ENCODE data around the gene TMEM63C. TPM values are rescaled to one million over a fixed set of nuclear protein-coding genes. Genes with fewer than 3 reads are reported as not detected.

The TMEM63C gene
- total and polyA plus RNA-seq, 2 experiments from 2014 or later = 4.9 to 9.7 TPM

DNA sequence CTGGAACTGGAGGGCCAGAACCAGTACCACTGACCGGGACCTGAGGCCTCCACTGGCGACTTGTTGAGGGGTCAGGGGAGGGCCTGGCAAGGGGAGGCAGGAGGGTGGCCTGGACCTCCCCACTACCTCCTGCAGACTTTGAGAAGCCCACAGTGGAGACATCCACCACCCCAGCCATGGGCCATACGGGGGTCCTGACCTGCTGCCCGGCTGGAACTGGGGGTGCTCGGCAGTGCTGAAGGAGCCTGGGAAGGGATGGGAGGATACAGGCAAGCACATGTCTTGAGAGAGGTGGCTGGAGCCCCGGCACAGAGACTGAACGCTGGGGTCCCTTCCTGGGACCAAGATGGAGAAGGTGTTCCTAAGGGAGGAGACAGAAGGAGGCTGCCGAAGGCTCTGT is 75.1 kb downstream of the TMEM63C start:
- H3K9me2 ChIP-seq (replicated peaks; ENCODE audit: insufficient read depth) = no peaks in the 10 kb centered on the region
- H3K79me2 ChIP-seq = no peaks in the 10 kb centered on the region
- H2AFZ ChIP-seq = no peak overlapping the region
- no peak for DNase-seq (ENCODE audit: low spot score)
- no peak overlapping the region for H3K4me3 ChIP-seq
- TF ChIP-seq, protein P1, sequence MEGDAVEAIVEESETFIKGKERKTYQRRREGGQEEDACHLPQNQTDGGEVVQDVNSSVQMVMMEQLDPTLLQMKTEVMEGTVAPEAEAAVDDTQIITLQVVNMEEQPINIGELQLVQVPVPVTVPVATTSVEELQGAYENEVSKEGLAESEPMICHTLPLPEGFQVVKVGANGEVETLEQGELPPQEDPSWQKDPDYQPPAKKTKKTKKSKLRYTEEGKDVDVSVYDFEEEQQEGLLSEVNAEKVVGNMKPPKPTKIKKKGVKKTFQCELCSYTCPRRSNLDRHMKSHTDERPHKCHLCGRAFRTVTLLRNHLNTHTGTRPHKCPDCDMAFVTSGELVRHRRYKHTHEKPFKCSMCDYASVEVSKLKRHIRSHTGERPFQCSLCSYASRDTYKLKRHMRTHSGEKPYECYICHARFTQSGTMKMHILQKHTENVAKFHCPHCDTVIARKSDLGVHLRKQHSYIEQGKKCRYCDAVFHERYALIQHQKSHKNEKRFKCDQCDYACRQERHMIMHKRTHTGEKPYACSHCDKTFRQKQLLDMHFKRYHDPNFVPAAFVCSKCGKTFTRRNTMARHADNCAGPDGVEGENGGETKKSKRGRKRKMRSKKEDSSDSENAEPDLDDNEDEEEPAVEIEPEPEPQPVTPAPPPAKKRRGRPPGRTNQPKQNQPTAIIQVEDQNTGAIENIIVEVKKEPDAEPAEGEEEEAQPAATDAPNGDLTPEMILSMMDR (IDR thresholded peaks at IDR 0.05; ENCODE audit: poor library complexity) = no peak
- TF ChIP-seq EZH2 (IDR thresholded peaks at IDR 0.05; ENCODE audit: borderline replicate concordance) = no peak
- TF ChIP-seq EZH2phosphoT487 (IDR thresholded peaks at IDR 0.05; ENCODE audit: low read depth, severe bottlenecking, unreplicated experiment) = no peak
- H3K27ac ChIP-seq = no peak overlapping the region
- H4K20me1 ChIP-seq (ENCODE audit: insufficient read depth, poor library complexity, severe bottlenecking) = no peaks in the 10 kb centered on the region
- H3K9me3 ChIP-seq (ENCODE audit: low read depth) = no peaks in the 10 kb centered on the region
- no peaks in the 10 kb centered on the region for H3K36me3 ChIP-seq (replicated peaks; ENCODE audit: insufficient read depth, low read depth)
- no peaks in the 10 kb centered on the region for H3K4me1 ChIP-seq (ENCODE audit: insufficient read depth)
- WGBS (ENCODE audit: low lambda C conversion rate, missing lambda C conversion rate) = 97% methylated on average over 8 of the region's 8 CpGs
- no peak overlapping the region for H3K4me2 ChIP-seq
- H3K27me3 ChIP-seq = no peaks in the 10 kb centered on the region

- H3K27ac ChIP-seq = no peak overlapping the region
- H3K79me2 ChIP-seq = no peaks in the 10 kb centered on the region
- no peaks in the 10 kb centered on the region for H3K9me3 ChIP-seq (ENCODE audit: low read depth)
- no peaks in the 10 kb centered on the region for H3K27me3 ChIP-seq
- H3K4me1 ChIP-seq (ENCODE audit: insufficient read depth) = no peaks in the 10 kb centered on the region
- no peak overlapping the region for H2AFZ ChIP-seq
- DNase-seq (ENCODE audit: low spot score) = no peak
- H3K4me2 ChIP-seq = no peak overlapping the region
- no peaks in the 10 kb centered on the region for H3K9me2 ChIP-seq (replicated peaks; ENCODE audit: insufficient read depth)
- H3K36me3 ChIP-seq (replicated peaks; ENCODE audit: insufficient read depth, low read depth) = no peaks in the 10 kb centered on the region
- WGBS (ENCODE audit: low lambda C conversion rate, missing lambda C conversion rate) = 93% methylated on average over 10 of the region's 10 CpGs
- H3K4me3 ChIP-seq = no peak overlapping the region
- no peaks in the 10 kb centered on the region for H4K20me1 ChIP-seq (ENCODE audit: insufficient read depth, poor library complexity, severe bottlenecking)
- TF ChIP-seq EZH2 (IDR thresholded peaks at IDR 0.05; ENCODE audit: borderline replicate concordance) = no peak
These were observed 76.1 kb downstream of the TMEM63C start for GRCh38 chr14:77257700-77258099.

GRCh38 chr14:77258566-77258965 is 77.0 kb downstream of the TMEM63C start:
- 91% methylated on average over 4 of the region's 5 CpGs for WGBS (ENCODE audit: low lambda C conversion rate, missing lambda C conversion rate)
- no peaks in the 10 kb centered on the region for H3K9me3 ChIP-seq (ENCODE audit: low read depth)
- H3K27me3 ChIP-seq = no peaks in the 10 kb centered on the region
- H3K79me2 ChIP-seq = no peaks in the 10 kb centered on the region
- no peaks in the 10 kb centered on the region for H3K36me3 ChIP-seq (replicated peaks; ENCODE audit: insufficient read depth, low read depth)
- no peak overlapping the region for H3K4me3 ChIP-seq
- TF ChIP-seq, protein P1 (IDR thresholded peaks at IDR 0.05; ENCODE audit: poor library complexity) = no peak
- no peak for TF ChIP-seq EZH2phosphoT487 (IDR thresholded peaks at IDR 0.05; ENCODE audit: low read depth, severe bottlenecking, unreplicated experiment)
- no peak for TF ChIP-seq EZH2 (IDR thresholded peaks at IDR 0.05; ENCODE audit: borderline replicate concordance)
- no peaks in the 10 kb centered on the region for H3K4me1 ChIP-seq (ENCODE audit: insufficient read depth)
- DNase-seq (ENCODE audit: low spot score) = no peak
- H3K9me2 ChIP-seq (replicated peaks; ENCODE audit: insufficient read depth) = no peaks in the 10 kb centered on the region
- H3K27ac ChIP-seq = no peak overlapping the region
- no peak overlapping the region for H3K4me2 ChIP-seq
- no peaks in the 10 kb centered on the region for H4K20me1 ChIP-seq (ENCODE audit: insufficient read depth, poor library complexity, severe bottlenecking)
- no peak overlapping the region for H2AFZ ChIP-seq

GRCh38 chr14:77259025-77259715 is 77.6 kb downstream of the TMEM63C start:
- Histone ChIP-seq H3K9me2 (replicated peaks; ENCODE audit: insufficient read depth) (no peaks in the 10 kb centered on the region), H3K36me3 (replicated peaks; ENCODE audit: insufficient read depth, low read depth) (no peaks in the 10 kb centered on the region), H3K4me1 (ENCODE audit: insufficient read depth) (no peaks in the 10 kb centered on the region), H3K27me3 (no peaks in the 10 kb centered on the region), H3K4me3 (no peak overlapping the region), H3K79me2 (no peaks in the 10 kb centered on the region), H3K4me2 (no peak overlapping the region), H3K9me3 (ENCODE audit: low read depth) (no peaks in the 10 kb centered on the region), H4K20me1 (ENCODE audit: insufficient read depth, poor library complexity, severe bottlenecking) (no peaks in the 10 kb centered on the region), H2AFZ (no peak overlapping the region), H3K27ac (no peak overlapping the region)
- whole genome bisulfite sequencing (ENCODE audit: low lambda C conversion rate, missing lambda C conversion rate) = 58% methylated on average over 10 of the region's 11 CpGs
- no peak for DNase-seq (ENCODE audit: low spot score)
- TF ChIP-seq EZH2phosphoT487 (IDR thresholded peaks at IDR 0.05; ENCODE audit: low read depth, severe bottlenecking, unreplicated experiment) (no peak), EZH2 (IDR thresholded peaks at IDR 0.05; ENCODE audit: borderline replicate concordance) (no peak)
- TF ChIP-seq, protein P1 (IDR thresholded peaks at IDR 0.05; ENCODE audit: poor library complexity) = no peak

Data from hepatocyte (in vitro differentiated cells).